ENCODE results near the gene CFAP92.

CFAP92 gene

DNA sequence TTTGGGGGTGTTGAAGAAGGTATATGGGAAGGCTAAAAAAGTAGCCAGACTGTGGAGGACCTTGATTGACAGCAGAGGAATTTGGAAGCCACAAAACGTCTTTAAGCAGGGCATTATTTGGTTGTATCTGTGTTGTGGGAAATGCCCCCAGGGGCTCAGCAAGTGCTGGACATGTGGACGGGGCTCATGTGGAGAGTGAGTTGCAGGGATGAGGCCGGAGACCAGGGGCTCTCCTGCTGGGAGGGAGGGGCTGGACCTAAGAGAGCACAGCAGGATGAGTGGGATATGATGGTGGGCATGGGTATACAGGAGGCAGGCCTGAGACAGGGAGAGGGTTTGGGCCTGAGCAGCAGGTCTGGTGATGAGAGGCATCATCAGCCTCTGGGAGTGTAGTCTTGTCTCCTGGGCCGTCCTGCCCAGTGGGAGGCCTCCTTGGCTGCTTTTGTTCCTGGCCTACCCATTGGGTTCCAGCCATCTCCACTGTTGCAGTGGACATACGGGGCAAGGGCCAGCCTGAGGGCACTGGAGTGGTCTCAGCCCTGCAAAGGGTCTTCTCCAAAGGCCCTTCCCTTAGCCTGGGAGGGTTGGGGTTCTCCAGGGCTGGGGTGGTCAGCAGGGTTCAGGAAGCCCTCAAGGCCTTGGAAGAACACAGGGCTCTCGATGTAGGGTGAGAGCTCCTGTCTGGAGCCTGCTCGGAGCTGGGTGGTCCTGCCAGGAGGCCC is 86.9 kb downstream of the CFAP92 start:
- TF ChIP-seq, protein P1, sequence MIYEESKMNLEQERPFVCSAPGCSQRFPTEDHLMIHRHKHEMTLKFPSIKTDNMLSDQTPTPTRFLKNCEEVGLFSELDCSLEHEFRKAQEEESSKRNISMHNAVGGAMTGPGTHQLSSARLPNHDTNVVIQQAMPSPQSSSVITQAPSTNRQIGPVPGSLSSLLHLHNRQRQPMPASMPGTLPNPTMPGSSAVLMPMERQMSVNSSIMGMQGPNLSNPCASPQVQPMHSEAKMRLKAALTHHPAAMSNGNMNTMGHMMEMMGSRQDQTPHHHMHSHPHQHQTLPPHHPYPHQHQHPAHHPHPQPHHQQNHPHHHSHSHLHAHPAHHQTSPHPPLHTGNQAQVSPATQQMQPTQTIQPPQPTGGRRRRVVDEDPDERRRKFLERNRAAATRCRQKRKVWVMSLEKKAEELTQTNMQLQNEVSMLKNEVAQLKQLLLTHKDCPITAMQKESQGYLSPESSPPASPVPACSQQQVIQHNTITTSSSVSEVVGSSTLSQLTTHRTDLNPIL (CRISPR knock-in tag; IDR thresholded peaks at IDR 0.05; ENCODE audit: low read depth): no peak
- TF ChIP-seq RARB (CRISPR knock-in tag; IDR thresholded peaks at IDR 0.05): no peak
- TF ChIP-seq, protein P2, sequence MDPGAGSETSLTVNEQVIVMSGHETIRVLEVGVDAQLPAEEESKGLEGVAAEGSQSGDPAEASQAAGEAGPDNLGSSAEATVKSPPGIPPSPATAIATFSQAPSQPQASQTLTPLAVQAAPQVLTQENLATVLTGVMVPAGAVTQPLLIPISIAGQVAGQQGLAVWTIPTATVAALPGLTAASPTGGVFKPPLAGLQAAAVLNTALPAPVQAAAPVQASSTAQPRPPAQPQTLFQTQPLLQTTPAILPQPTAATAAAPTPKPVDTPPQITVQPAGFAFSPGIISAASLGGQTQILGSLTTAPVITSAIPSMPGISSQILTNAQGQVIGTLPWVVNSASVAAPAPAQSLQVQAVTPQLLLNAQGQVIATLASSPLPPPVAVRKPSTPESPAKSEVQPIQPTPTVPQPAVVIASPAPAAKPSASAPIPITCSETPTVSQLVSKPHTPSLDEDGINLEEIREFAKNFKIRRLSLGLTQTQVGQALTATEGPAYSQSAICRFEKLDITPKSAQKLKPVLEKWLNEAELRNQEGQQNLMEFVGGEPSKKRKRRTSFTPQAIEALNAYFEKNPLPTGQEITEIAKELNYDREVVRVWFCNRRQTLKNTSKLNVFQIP (CRISPR knock-in tag; IDR thresholded peaks at IDR 0.05; ENCODE audit: borderline replicate concordance, low read depth): no peak
- TF ChIP-seq ISL1 (CRISPR knock-in tag; IDR thresholded peaks at IDR 0.05): no peak
- no peak for TF ChIP-seq ZNF565 (CRISPR knock-in tag; conservative IDR thresholded peaks at IDR 0.05; ENCODE audit: low read depth)
- TF ChIP-seq SNAI2 (CRISPR knock-in tag; IDR thresholded peaks at IDR 0.05): no peak
- TF ChIP-seq ARNTL (CRISPR knock-in tag; IDR thresholded peaks at IDR 0.05; ENCODE audit: borderline replicate concordance, low read depth): no peak
- no peak for TF ChIP-seq ZNF8 (CRISPR knock-in tag; IDR thresholded peaks at IDR 0.05)
- no peak for TF ChIP-seq ZNF70 (CRISPR knock-in tag; IDR thresholded peaks at IDR 0.05)
- TF ChIP-seq TCF4 (CRISPR knock-in tag; IDR thresholded peaks at IDR 0.05; ENCODE audit: borderline replicate concordance): no peak
- TF ChIP-seq, protein P3, sequence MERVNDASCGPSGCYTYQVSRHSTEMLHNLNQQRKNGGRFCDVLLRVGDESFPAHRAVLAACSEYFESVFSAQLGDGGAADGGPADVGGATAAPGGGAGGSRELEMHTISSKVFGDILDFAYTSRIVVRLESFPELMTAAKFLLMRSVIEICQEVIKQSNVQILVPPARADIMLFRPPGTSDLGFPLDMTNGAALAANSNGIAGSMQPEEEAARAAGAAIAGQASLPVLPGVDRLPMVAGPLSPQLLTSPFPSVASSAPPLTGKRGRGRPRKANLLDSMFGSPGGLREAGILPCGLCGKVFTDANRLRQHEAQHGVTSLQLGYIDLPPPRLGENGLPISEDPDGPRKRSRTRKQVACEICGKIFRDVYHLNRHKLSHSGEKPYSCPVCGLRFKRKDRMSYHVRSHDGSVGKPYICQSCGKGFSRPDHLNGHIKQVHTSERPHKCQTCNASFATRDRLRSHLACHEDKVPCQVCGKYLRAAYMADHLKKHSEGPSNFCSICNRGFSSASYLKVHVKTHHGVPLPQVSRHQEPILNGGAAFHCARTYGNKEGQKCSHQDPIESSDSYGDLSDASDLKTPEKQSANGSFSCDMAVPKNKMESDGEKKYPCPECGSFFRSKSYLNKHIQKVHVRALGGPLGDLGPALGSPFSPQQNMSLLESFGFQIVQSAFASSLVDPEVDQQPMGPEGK (CRISPR knock-in tag; IDR thresholded peaks at IDR 0.05; ENCODE audit: borderline replicate concordance): no peak
- TF ChIP-seq BACH2 (CRISPR knock-in tag; IDR thresholded peaks at IDR 0.05; ENCODE audit: borderline replicate concordance): no peak
- TF ChIP-seq, protein P4, sequence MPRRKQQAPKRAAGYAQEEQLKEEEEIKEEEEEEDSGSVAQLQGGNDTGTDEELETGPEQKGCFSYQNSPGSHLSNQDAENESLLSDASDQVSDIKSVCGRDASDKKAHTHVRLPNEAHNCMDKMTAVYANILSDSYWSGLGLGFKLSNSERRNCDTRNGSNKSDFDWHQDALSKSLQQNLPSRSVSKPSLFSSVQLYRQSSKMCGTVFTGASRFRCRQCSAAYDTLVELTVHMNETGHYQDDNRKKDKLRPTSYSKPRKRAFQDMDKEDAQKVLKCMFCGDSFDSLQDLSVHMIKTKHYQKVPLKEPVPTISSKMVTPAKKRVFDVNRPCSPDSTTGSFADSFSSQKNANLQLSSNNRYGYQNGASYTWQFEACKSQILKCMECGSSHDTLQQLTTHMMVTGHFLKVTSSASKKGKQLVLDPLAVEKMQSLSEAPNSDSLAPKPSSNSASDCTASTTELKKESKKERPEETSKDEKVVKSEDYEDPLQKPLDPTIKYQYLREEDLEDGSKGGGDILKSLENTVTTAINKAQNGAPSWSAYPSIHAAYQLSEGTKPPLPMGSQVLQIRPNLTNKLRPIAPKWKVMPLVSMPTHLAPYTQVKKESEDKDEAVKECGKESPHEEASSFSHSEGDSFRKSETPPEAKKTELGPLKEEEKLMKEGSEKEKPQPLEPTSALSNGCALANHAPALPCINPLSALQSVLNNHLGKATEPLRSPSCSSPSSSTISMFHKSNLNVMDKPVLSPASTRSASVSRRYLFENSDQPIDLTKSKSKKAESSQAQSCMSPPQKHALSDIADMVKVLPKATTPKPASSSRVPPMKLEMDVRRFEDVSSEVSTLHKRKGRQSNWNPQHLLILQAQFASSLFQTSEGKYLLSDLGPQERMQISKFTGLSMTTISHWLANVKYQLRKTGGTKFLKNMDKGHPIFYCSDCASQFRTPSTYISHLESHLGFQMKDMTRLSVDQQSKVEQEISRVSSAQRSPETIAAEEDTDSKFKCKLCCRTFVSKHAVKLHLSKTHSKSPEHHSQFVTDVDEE (CRISPR knock-in tag; IDR thresholded peaks at IDR 0.05): no peak
- no peak for TF ChIP-seq CSDC2 (CRISPR knock-in tag; IDR thresholded peaks at IDR 0.05)
- no peak for TF ChIP-seq ZFP3 (CRISPR knock-in tag; IDR thresholded peaks at IDR 0.05)
- no peak for TF ChIP-seq ESRRG (CRISPR knock-in tag; IDR thresholded peaks at IDR 0.05)
- no peak for ATAC-seq

DNA sequence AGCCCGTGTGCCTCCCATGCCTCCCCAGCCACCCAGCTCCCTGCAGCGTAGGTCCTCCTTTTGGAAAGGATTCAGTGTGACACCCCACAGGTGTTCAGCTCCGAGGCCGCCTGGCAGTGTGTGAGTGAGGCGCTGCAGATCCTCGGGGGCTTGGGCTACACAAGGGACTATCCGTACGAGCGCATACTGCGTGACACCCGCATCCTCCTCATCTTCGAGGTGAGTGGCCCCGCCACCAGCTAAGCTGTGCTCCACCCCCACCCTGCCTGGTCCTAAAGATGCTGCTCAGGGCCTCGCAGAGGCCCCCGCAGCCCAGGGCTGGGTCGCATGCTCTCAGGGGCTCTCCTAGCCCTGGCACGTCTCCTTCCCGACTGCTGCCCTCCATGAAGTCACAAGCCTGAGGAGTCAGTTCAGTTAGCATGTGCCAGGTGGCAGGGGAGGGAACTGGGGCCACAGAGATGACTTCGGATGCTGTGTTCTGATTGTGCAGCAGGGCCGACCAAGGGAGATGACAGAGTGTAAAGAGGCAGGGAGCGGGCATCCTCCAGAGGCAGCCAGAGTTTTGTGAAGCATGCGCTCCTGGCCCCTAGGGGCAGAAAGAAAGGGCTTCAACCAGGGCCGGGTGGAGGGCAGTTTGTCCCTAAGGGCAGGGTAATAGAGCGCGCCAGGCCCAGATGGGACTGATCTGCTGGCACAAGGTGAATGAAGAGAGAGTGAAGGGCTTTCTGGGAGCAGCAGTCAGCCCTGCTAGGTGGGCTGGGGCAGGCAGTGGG is 87.7 kb downstream of the CFAP92 start:
- ATAC-seq: no peak

More for the DNA sequence above, 87.7 kb downstream of the CFAP92 start:
- no peak for TF ChIP-seq ARNTL (CRISPR knock-in tag; IDR thresholded peaks at IDR 0.05; ENCODE audit: borderline replicate concordance, low read depth)
- TF ChIP-seq BACH2 (CRISPR knock-in tag; IDR thresholded peaks at IDR 0.05; ENCODE audit: borderline replicate concordance): no peak
- TF ChIP-seq ZNF70 (CRISPR knock-in tag; IDR thresholded peaks at IDR 0.05): no peak
- no peak for TF ChIP-seq RARB (CRISPR knock-in tag; IDR thresholded peaks at IDR 0.05)
- TF ChIP-seq ZFP30 (CRISPR knock-in tag; IDR thresholded peaks at IDR 0.05): no peak
- TF ChIP-seq TOX (CRISPR knock-in tag; IDR thresholded peaks at IDR 0.05; ENCODE audit: borderline replicate concordance): no peak
- TF ChIP-seq ISL1 (CRISPR knock-in tag; IDR thresholded peaks at IDR 0.05): no peak
- no peak for TF ChIP-seq ZNF565 (CRISPR knock-in tag; conservative IDR thresholded peaks at IDR 0.05; ENCODE audit: low read depth)
- TF ChIP-seq GLIS3 (CRISPR knock-in tag; IDR thresholded peaks at IDR 0.05): no peak
- no peak for TF ChIP-seq PPARA (CRISPR knock-in tag; IDR thresholded peaks at IDR 0.05; ENCODE audit: borderline replicate concordance)
- no peak for TF ChIP-seq OSR1 (CRISPR knock-in tag; IDR thresholded peaks at IDR 0.05)
- no peak for TF ChIP-seq TCF4 (CRISPR knock-in tag; IDR thresholded peaks at IDR 0.05; ENCODE audit: borderline replicate concordance)
- TF ChIP-seq, protein P2 (CRISPR knock-in tag; IDR thresholded peaks at IDR 0.05; ENCODE audit: borderline replicate concordance, low read depth): no peak
- TF ChIP-seq, protein P1 (CRISPR knock-in tag; IDR thresholded peaks at IDR 0.05; ENCODE audit: low read depth): no peak
- no peak for TF ChIP-seq ZC3H10 (CRISPR knock-in tag; IDR thresholded peaks at IDR 0.05)
